ENCODE measurements around the gene LUM. TPM values are rescaled to one million over a fixed set of nuclear protein-coding genes. Genes with fewer than 3 reads are reported as not detected.
A peak's percentile ranks its signal among the peaks of the same experiment; 100 is the strongest.

LUM gene
- total and polyA plus RNA-seq, 2 of the 4 experiments (the other 2 are of a cell fraction) = 50.0 to 70.5 TPM

DNA sequence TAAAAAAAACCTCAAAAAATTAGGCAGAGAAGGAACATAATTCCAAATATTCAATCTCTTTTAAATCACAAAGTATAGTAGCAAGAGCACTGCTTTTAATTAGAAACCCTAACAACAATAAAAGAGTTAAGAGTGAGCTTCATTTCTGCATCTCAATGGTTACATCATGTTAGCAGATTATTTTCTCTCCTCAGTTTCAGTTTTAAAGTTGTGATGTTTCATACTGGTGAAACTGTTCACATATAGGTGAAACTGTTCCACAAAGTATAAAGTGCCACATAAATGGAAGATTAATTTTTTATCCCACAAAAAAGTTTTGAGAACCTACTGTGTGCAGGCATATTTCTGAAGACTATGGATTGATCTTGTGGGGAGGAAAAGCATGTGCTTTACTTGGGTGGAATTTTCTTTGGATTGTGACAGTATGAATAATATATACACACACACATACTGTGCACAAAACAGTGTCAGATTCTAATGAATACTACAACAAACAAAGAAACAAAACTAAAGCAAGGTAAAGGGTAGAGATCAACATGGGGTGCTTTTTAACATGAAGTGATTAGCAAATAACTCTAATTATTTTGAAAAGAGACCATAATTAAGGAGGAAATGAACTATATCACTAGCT lies 17.1 kb downstream of the LUM start:
- ATAC-seq (ENCODE audit: low read depth) (peak; percentile 10; the same call in 1 of the 2 replicates), DNase-seq (peak; percentile 30)
- Histone ChIP-seq H4K91ac (ENCODE audit: insufficient read depth, low read depth, low read length) (no peak overlapping the region), H3K23ac (ENCODE audit: low read depth, low read length) (no peak overlapping the region), H2BK120ac (ENCODE audit: low read depth, low read length) (no peak overlapping the region), H2BK20ac (ENCODE audit: low read depth, low read length) (0 out of 2 replicates have a peak overlapping the region, but pooled peaks have one; percentile 10), H2AK9ac (replicated peaks; ENCODE audit: low read depth, low read length, poor library complexity) (no peak overlapping the region), H3K79me1 (ENCODE audit: low read depth in 1 of 2, low read length in 2 of 2) (no peaks in the 10 kb centered on the region), H3K36me3 (ENCODE audit: control insufficient read depth, insufficient read depth, low read length) (no peaks in the 10 kb centered on the region), H2AK5ac (ENCODE audit: low read depth, low read length) (no peak overlapping the region), H4K20me1 (ENCODE audit: insufficient read depth, low read length) (no peaks in the 10 kb centered on the region), H2BK15ac (ENCODE audit: low read depth, low read length) (no peak overlapping the region), H3K18ac (ENCODE audit: low read depth, low read length) (no peak overlapping the region; the same call in 1 of the 2 replicates), H3K4me1 (ENCODE audit: control insufficient read depth, insufficient read depth, low read length) (no peaks in the 10 kb centered on the region), H2AFZ (replicated peaks; ENCODE audit: low read length, poor library complexity) (no peak overlapping the region), H4K5ac (ENCODE audit: low read depth, low read length) (no peak overlapping the region; the same call in 1 of the 2 replicates), H3K56ac (ENCODE audit: extremely low read depth, insufficient read depth, low read length) (no peak overlapping the region), H3K4me3 (ENCODE audit: insufficient read depth, low read depth, low read length) (no peak overlapping the region), H3K9me1 (ENCODE audit: insufficient read depth, low read length) (no peaks in the 10 kb centered on the region), H3K9ac (ENCODE audit: low read depth, low read length) (no peak overlapping the region; the same call in 1 of the 2 replicates), H3K9me3 (ENCODE audit: control insufficient read depth, insufficient read depth, low read length) (peaks cover 2% of the 10 kb centered on the region; the same call in 1 of the 2 replicates), H3K4ac (ENCODE audit: low read depth, low read length) (no peak overlapping the region), H3K4me2 (ENCODE audit: low read depth, low read length) (peak overlapping the region; percentile 83; the same call in 1 of the 2 replicates), H3K27me3 (ENCODE audit: control insufficient read depth, insufficient read depth, low read length) (no peaks in the 10 kb centered on the region), H2BK5ac (ENCODE audit: low read depth, low read length, poor library complexity, severe bottlenecking) (peak overlapping the region; percentile 42), H4K8ac (ENCODE audit: low read depth in 2 of 2, low read length in 2 of 2) (no peak overlapping the region), H3K14ac (replicated peaks; ENCODE audit: low read depth, low read length) (no peak overlapping the region), H3K27ac (ENCODE audit: insufficient read depth, low read length) (no peak overlapping the region)
- TF ChIP-seq USF2 (IDR thresholded peaks at IDR 0.05; ENCODE audit: low read depth, low read length) (no peak), CEBPB (IDR thresholded peaks at IDR 0.05; ENCODE audit: low read depth, low read length) (no peak), NFE2L2 (IDR thresholded peaks at IDR 0.05; ENCODE audit: low read depth, low read length) (no peak), RAD21 (IDR thresholded peaks at IDR 0.05; ENCODE audit: low read length) (no peak), BHLHE40 (IDR thresholded peaks at IDR 0.05; ENCODE audit: low read depth, low read length) (no peak), RFX5 (IDR thresholded peaks at IDR 0.05; ENCODE audit: low read depth, low read length) (no peak), MAFK (IDR thresholded peaks at IDR 0.05; ENCODE audit: low read depth, low read length) (no peak), MAZ (IDR thresholded peaks at IDR 0.05; ENCODE audit: borderline replicate concordance, low read depth, low read length) (no peak), CTCF (conservative IDR thresholded peaks at IDR 0.05; ENCODE audit: low read depth, low read length) (no peak), CHD1 (IDR thresholded peaks at IDR 0.05; ENCODE audit: low read depth, low read length) (no peak), FOS (IDR thresholded peaks at IDR 0.05; ENCODE audit: low read depth, low read length) (no peak), SMC3 (IDR thresholded peaks at IDR 0.05; ENCODE audit: low read depth, low read length) (no peak), MXI1 (IDR thresholded peaks at IDR 0.05; ENCODE audit: borderline replicate concordance, low read depth, low read length) (no peak), RCOR1 (IDR thresholded peaks at IDR 0.05; ENCODE audit: insufficient replicate concordance, low read length) (no peak)
- no TSS peak for BruUV-seq (replicated peaks)
- CTCF ChIA-PET = interaction anchor here (0.8 kb wide), 1 partner anchor 12 kb away, joined by 3 read pairs; no protein-coding TSS in a partner anchor
- in situ Hi-C loops (cut with MboI; ENCODE audit: low sequenced_read_pairs) = no loop called here
- dilution Hi-C loops (cut with HindIII; ENCODE audit: low sequenced_read_pairs, unreplicated experiment) = no loop called here
- intact Hi-C loops (cut with micrococcal nuclease) = loop anchor here (5.0 kb wide), 1 partner anchor 52 kb away; no protein-coding TSS in a partner anchor
- POLR2A ChIA-PET (ENCODE audit: unreplicated experiment) = no interaction called here
